Ecto neural progenitor cell (in vitro differentiated cells): ENCODE measurements around the gene MYBPHL.

Experiments used
- DNase-seq: peaks from one replicate; pipeline ENCODE4 v3.0.0-alpha.2; 2018; ENCODE audit warnings: low spot score

The MYBPHL gene

GRCh38 chr1:109251277-109252166 is 55.3 kb downstream of the MYBPHL start:
- DNase-seq = no peak

DNA sequence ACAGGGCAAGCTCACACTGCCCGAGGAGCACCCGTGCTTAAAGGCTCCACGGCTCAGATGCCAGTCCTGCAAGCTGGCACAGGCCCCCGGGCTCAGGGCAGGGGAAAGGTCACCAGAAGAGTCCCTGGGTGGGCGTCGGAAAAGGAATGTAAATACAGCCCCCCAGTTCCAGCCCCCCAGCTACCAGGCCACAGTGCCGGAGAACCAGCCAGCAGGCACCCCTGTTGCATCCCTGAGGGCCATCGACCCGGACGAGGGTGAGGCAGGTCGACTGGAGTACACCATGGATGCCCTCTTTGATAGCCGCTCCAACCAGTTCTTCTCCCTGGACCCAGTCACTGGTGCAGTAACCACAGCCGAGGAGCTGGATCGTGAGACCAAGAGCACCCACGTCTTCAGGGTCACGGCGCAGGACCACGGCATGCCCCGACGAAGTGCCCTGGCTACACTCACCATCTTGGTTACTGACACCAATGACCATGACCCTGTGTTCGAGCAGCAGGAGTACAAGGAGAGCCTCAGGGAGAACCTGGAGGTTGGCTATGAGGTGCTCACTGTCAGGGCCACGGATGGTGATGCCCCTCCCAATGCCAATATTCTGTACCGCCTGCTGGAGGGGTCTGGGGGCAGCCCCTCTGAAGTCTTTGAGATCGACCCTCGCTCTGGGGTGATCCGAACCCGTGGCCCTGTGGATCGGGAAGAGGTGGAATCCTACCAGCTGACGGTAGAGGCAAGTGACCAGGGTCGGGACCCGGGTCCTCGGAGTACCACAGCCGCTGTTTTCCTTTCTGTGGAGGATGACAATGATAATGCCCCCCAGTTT is 56.1 kb downstream of the MYBPHL start:
- DNase-seq = no peak

- no peak for DNase-seq
Measured at GRCh38 chr1:109249654-109250401, 57.0 kb downstream of the MYBPHL start.

DNA sequence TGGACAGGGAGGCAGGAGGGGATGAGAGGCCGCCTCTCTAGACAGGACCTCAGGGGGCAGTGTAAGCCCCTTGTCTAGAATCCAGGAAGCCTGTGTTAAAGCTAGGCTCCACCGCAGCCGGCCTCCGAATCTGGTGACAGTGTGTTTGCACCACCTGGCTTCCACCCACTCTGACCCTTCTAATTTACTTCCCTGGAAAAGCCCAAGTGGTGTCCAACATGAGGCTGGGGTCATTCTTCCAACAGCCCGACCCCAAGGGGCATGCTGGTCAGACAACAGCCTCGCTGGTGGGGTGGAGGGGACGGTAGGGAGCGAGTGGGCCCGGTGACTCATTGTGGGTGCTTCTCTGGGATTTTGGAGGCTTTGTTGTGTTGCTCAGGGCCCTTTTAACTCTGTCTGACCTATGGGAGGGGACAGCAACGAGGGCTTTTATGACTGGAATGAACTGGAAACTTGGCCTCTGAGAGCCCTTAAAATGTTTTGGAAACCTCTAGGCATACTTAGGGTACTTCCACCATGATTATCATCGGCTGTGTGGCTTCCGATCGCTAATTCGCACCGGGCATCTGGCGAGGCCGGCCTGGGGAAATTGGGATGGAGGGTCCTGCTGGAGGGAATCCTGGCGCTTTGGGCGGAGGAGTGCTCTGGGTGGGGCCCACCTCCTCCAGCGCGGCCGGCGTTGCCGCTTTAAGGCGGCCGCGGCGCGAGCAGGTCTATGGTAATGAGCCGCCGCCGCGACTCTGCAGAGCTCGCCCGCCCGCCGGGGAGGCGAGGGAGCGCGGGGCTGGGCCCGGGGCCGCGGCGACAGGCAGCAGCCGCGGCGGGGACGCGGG is 57.8 kb downstream of the MYBPHL start, which contains the start of gene CELSR2:
TSS of gene CELSR2 (plus strand) at position 743 of the 833 bp plus-strand sequence. CDS start 541 bp downstream, outside the sequence.
- peak; percentile 86 for DNase-seq

- DNase-seq = no peak
Measured at GRCh38 chr1:109248444-109248796, 58.4 kb downstream of the MYBPHL start.

GRCh38 chr1:109247401-109248365 is 59.1 kb downstream of the MYBPHL start:
- DNase-seq = no peak

GRCh38 chr1:109246141-109246551 is 60.7 kb downstream of the MYBPHL start:
- peak; percentile 45 for DNase-seq

- DNase-seq = no peak
Measured at GRCh38 chr1:109243860-109244552, 62.8 kb downstream of the MYBPHL start.

DNA sequence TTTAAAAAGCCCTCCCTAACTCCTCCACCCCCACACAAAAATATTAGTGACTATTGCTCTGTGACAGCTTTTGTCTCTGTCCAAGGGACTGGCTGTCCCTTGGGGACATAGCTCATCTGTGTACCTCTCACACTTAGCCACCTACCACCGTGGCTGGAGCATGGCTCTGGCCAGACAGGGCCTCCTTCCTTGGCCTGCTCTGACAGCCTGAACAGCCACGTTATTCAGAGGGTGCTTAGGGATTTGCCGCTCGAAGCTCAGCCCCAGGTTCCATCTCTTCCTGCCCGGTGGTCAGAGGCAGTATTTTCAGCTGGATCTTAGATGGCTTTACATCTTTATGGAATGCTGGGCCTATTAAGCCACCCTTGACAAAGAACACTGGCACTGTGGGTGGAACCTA is 63.6 kb downstream of the MYBPHL start:
- no peak for DNase-seq

DNA sequence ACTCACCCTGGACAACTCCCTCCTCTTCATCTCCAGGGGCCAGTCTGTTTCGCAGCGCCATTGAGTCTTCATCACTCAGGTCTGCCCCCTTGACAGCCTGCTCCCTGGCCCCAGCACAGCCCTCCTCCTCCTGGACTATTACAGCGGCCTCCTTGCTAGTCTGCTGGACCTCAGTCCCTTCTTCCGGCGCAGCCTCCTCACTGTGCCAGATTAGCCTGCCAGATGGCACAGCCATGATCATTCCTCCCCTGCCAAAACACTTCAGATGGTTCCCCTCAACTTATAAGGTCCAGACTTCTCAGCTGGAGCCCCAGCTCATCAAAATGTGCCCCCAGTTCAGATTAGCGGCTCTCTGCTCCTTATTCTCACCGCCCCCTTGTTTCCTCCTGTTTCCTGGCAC is 64.4 kb downstream of the MYBPHL start:
- no peak for DNase-seq
